Caco-2 (cell line): ENCODE data around the gene CLINT1. TPM values are rescaled to one million over a fixed set of nuclear protein-coding genes. Genes with fewer than 3 reads are reported as not detected.

Source experiments
- Bru-seq: library from RNA; stranded (reverse); fragments of 400-500 nt; gene quantifications from one replicate; lab custom pipeline; 2021; lab: Mats Ljungman, UMichigan
- BruChase-seq, 2 experiments: library from RNA; stranded (reverse); fragments of 400-500 nt; gene quantifications; one replicate each; lab custom pipeline; 2021; lab: Mats Ljungman, UMichigan
- BruUV-seq: library from RNA; stranded (reverse); fragments of 400-500 nt; replicated peaks from 2 replicates; lab custom pipeline; 2021; lab: Mats Ljungman, UMichigan
- CTCF ChIA-PET: fragments of 300-600 bp; sonication (Branson Sonifier 250); formaldehyde crosslinking; loops from one replicate; lab custom pipeline; 2022; ENCODE audit warnings: antibody characterized with exemption; lab: Charles Lee
- POLR2A ChIA-PET: fragments of 300-600 bp; sonication (Branson Sonifier 250); formaldehyde crosslinking; loops from one replicate; lab custom pipeline; 2022; ENCODE audit warnings: antibody characterized with exemption; lab: Charles Lee
- DNase-seq, 2 experiments: peaks; one replicate each; pipeline versions ENCODE4 v3.0.0 to v3.0.0-alpha.2; 2020 to 2022
- H3K27me3 ChIP-seq: replicated peaks from 2 replicates; pipeline ENCODE4 v1.6.0; 2011; ENCODE audit warnings: low read length; ENCODE audit not compliant: control insufficient read depth, insufficient read depth
- H3K36me3 ChIP-seq: 2 replicates; pipeline ENCODE4 v1.5.1; 2011; ENCODE audit warnings: low read length; ENCODE audit not compliant: control insufficient read depth, insufficient read depth
- H3K4me1 ChIP-seq: fragments of 250-450 bp; sonication (Bioruptor Pico); 2 replicates; pipeline ENCODE4 v1.5.1; 2020; ENCODE audit warnings: mild to moderate bottlenecking
- H3K4me3 ChIP-seq: 2 replicates; pipeline ENCODE4 v1.5.1; 2011; ENCODE audit warnings: low read depth, mild to moderate bottlenecking, control low read depth, low read length
- H3K9me3 ChIP-seq: fragments of 250-450 bp; sonication (Bioruptor Pico); 2 replicates; pipeline ENCODE4 v1.5.1; 2020; ENCODE audit warnings: mild to moderate bottlenecking, moderate library complexity
- H3K27ac Mint-ChIP-seq: one replicate; pipeline ENCODE4 v1.8.0; 2022; ENCODE audit warnings: mixed read lengths; ENCODE audit not compliant: unreplicated experiment
- H3K27me3 Mint-ChIP-seq: one replicate; pipeline ENCODE4 v1.8.0; 2022; ENCODE audit warnings: mixed read lengths; ENCODE audit not compliant: insufficient read depth, unreplicated experiment
- H3K36me3 Mint-ChIP-seq: one replicate; pipeline ENCODE4 v1.8.0; 2022; ENCODE audit warnings: mild to moderate bottlenecking, mixed read lengths; ENCODE audit not compliant: insufficient read depth, unreplicated experiment
- H3K4me1 Mint-ChIP-seq: one replicate; pipeline ENCODE4 v1.8.0; 2022; ENCODE audit warnings: low read depth, mixed read lengths; ENCODE audit not compliant: unreplicated experiment
- H3K4me3 Mint-ChIP-seq: one replicate; pipeline ENCODE4 v1.8.0; 2022; ENCODE audit warnings: mild to moderate bottlenecking, moderate library complexity, mixed read lengths; ENCODE audit not compliant: unreplicated experiment
- H3K9me3 Mint-ChIP-seq: one replicate; pipeline ENCODE4 v1.8.0; 2022; ENCODE audit warnings: mixed read lengths; ENCODE audit not compliant: unreplicated experiment
- intact Hi-C: fragments of 100-400 bp; cut with micrococcal nuclease; formaldehyde crosslinking; loops from one replicate; pipeline ENCODE4 v1.10.0; 2022; ENCODE audit not compliant: unreplicated experiment
- long read RNA-seq: library from polyadenylated mRNA; stranded (forward); transcript quantifications from one replicate; pipeline ENCODE4 v2.0.0, GENCODE V29; 2022
- total RNA-seq: library from RNA; stranded (reverse); gene quantifications from 2 replicates; pipeline ENCODE4 v1.2.3, GENCODE V29; 2022
- TF ChIP-seq, protein P1 (sequence below), 2 experiments: fragments of 200-600 bp in 1 of 2; IDR thresholded peaks; 1 replicate in 1 of 2; 2 replicates in 1 of 2; pipeline versions ENCODE4 v1.5.1 to v1.8.0; 2011 to 2022; ENCODE audit warnings: antibody characterized with exemption in 1 of 2, control low read depth in 1 of 2, inconsistent platforms in 1 of 2, low read depth in 1 of 2, low read length in 1 of 2, mild to moderate bottlenecking in 1 of 2, moderate library complexity in 1 of 2; ENCODE audit not compliant: insufficient read depth in 1 of 2, severe bottlenecking in 1 of 2, unreplicated experiment in 1 of 2

CLINT1 gene
- total RNA-seq: 85.4 and 88.7 TPM in 2 replicates
- percentile 92 among the genes with signal in this experiment for Bru-seq, nascent RNA
- percentile 88 among the genes with signal in this experiment for BruChase-seq, experiment 1, labeled RNA remaining after a 2-hour chase
- BruChase-seq, experiment 2, labeled RNA remaining after a 6-hour chase: percentile 91 among the genes with signal in this experiment
- long read RNA-seq, transcript CLINT1-201 (12 exons, 3,440 nt): major isoform, 124 of 215 reads
- long read RNA-seq, transcript CLINT1-207 (12 exons, 2,346 nt): minor isoform, 51 of 215 reads
- long read RNA-seq, partial matches to known transcripts: 7 of 215 reads
- long read RNA-seq, other reads (novel, unspliced or antisense): 30 of 215 reads

DNA sequence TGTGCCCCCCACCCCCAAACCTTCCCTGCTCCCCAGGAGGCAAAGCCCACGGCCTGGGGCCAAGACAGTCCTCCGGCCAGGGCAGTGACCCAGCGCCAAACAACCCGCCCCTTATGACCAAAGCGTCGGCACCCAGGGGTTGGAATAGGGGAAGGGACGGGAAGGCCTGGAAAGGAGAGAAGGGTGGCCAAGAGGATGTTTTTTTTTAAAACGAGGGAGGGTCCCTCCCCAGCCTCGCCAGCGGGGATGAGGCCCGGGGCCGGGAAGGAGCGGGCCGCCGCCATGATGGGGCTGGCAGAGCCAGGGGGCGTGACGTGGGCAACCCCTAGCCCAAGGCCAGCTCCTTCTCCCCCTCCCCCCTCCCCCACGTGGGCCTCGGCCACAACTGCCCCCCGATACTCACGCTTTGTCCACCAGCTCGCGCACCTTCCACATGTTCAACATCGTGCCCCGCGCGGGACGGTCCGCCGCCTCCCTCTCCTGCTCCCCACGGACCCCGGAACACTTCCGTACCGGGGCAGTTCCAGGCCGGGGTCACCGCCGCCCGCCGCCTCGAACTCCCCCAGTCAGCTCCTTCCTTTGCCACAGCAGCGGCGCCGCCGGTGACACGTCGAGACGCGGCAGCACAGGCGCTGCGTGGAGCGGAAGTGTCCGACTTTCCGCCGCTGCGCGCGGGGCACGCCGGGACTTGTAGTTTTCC is at the start of gene CLINT1:
Gene CLINT1, minus strand, starts transcription at position 619 of the 700 bp plus-strand sequence. Its CDS starts 175 bp downstream, at position 444.
- Mint-ChIP-seq H3K4me3 (peak within 1 kb of the TSS; percentile 98), H3K9me3 (no peaks in the 10 kb centered on the region), H3K36me3 (peaks cover 23% of the 10 kb centered on the region), H3K4me1 (peaks cover 23% of the 10 kb centered on the region), H3K27ac (peak within 1 kb of the TSS; percentile 92), H3K27me3 (no peaks in the 10 kb centered on the region)
- Histone ChIP-seq H3K4me3 (peak within 1 kb of the TSS; percentile 88), H3K27me3 (no peaks in the 10 kb centered on the region), H3K4me1 (peaks cover 25% of the 10 kb centered on the region), H3K9me3 (no peaks in the 10 kb centered on the region), H3K36me3 (no peaks in the 10 kb centered on the region)
- ChIA-PET POLR2A (interaction anchor here (0.6 to 0.7 kb wide), 2 partner anchors 14 to 90 kb away, joined by 7 read pairs; no protein-coding TSS in a partner anchor), CTCF (interaction anchor here (0.5 to 1.4 kb wide), 5 partner anchors 11 to 418 kb away, joined by 3 to 6 read pairs (median 4); no protein-coding TSS in a partner anchor)
- intact Hi-C loops: no loop called here
- DNase-seq: peak; percentile 90 to 92
- TSS peak; percentile 34 for BruUV-seq
- TF ChIP-seq, protein P1, sequence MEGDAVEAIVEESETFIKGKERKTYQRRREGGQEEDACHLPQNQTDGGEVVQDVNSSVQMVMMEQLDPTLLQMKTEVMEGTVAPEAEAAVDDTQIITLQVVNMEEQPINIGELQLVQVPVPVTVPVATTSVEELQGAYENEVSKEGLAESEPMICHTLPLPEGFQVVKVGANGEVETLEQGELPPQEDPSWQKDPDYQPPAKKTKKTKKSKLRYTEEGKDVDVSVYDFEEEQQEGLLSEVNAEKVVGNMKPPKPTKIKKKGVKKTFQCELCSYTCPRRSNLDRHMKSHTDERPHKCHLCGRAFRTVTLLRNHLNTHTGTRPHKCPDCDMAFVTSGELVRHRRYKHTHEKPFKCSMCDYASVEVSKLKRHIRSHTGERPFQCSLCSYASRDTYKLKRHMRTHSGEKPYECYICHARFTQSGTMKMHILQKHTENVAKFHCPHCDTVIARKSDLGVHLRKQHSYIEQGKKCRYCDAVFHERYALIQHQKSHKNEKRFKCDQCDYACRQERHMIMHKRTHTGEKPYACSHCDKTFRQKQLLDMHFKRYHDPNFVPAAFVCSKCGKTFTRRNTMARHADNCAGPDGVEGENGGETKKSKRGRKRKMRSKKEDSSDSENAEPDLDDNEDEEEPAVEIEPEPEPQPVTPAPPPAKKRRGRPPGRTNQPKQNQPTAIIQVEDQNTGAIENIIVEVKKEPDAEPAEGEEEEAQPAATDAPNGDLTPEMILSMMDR (IDR thresholded peaks at IDR 0.05; ENCODE audit: insufficient read depth in 1 of 2, low read depth in 1 of 2, low read length in 1 of 2, severe bottlenecking in 1 of 2, unreplicated experiment in 1 of 2): no peak

DNA sequence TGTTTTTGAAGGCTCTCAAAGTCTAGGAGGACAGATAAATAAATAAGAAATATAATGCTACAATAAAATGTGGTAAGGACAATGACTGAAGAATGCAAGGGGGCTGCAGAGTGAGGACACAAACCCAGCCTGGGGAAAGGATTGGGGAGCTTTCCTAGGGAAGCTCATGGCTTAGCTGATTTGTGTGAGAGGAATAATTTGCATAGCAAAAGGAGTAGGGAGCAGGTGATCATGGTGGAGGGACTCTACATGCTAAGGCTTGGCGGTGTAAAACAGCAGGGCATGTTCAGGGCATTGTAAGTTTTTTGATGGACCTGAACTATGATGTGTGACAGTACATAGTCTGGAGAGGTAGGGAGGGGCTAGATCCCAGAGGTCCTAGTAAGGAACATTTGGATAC is 49.5 kb upstream of the CLINT1 start:
- H3K9me3 Mint-ChIP-seq: no peaks in the 10 kb centered on the region

GRCh38 chr5:157907479-157907878 is 48.5 kb upstream of the CLINT1 start:
- no peaks in the 10 kb centered on the region for H3K36me3 Mint-ChIP-seq
- H3K4me3 Mint-ChIP-seq: no peak overlapping the region
- H3K4me3 ChIP-seq: no peak overlapping the region
- H3K27me3 ChIP-seq: no peaks in the 10 kb centered on the region
- BruUV-seq: no TSS peak
- no peak for DNase-seq
- no peaks in the 10 kb centered on the region for H3K4me1 Mint-ChIP-seq
- TF ChIP-seq, protein P1 (IDR thresholded peaks at IDR 0.05; ENCODE audit: insufficient read depth in 1 of 2, low read depth in 1 of 2, low read length in 1 of 2, severe bottlenecking in 1 of 2, unreplicated experiment in 1 of 2): no peak
- intact Hi-C loops: no loop called here
- no peaks in the 10 kb centered on the region for H3K27me3 Mint-ChIP-seq
- no peaks in the 10 kb centered on the region for H3K9me3 ChIP-seq
- ChIA-PET CTCF (no interaction called here), POLR2A (no interaction called here)
- no peaks in the 10 kb centered on the region for H3K36me3 ChIP-seq
- H3K4me1 ChIP-seq: no peaks in the 10 kb centered on the region; the same call in 1 of the 2 replicates
- H3K27ac Mint-ChIP-seq: no peak overlapping the region
- no peaks in the 10 kb centered on the region for H3K9me3 Mint-ChIP-seq

More for the DNA sequence above, 49.5 kb upstream of the CLINT1 start:
- no peaks in the 10 kb centered on the region for H3K27me3 ChIP-seq
- TF ChIP-seq, protein P1 (IDR thresholded peaks at IDR 0.05; ENCODE audit: insufficient read depth in 1 of 2, low read depth in 1 of 2, low read length in 1 of 2, severe bottlenecking in 1 of 2, unreplicated experiment in 1 of 2): no peak
- H3K4me1 ChIP-seq: peaks cover 10% of the 10 kb centered on the region
- intact Hi-C loops: no loop called here
- H3K4me3 ChIP-seq: no peak overlapping the region
- H3K36me3 ChIP-seq: no peaks in the 10 kb centered on the region
- H3K4me3 Mint-ChIP-seq: no peak overlapping the region
- no peak for DNase-seq
- H3K9me3 ChIP-seq: no peaks in the 10 kb centered on the region
- no peaks in the 10 kb centered on the region for H3K4me1 Mint-ChIP-seq
- POLR2A ChIA-PET: no interaction called here
- H3K27ac Mint-ChIP-seq: no peak overlapping the region
- no peaks in the 10 kb centered on the region for H3K36me3 Mint-ChIP-seq
- H3K27me3 Mint-ChIP-seq: no peaks in the 10 kb centered on the region
- BruUV-seq: no TSS peak
- CTCF ChIA-PET: no interaction called here
